GM19438 (cell line): Measurements from ENCODE around the gene LAMA4.
"Not testable (repeated sequence)": the region's sequence is repeated elsewhere in the genome, so short reads cannot be mapped to it uniquely, and the experiment has no call there.

Experiments
- ATAC-seq: cut with Tn5 transposase; IDR thresholded peaks from one replicate; pipeline ENCODE4 v1.9.1; 2021; ENCODE audit warnings: low read depth; ENCODE audit not compliant: unreplicated experiment

LAMA4 gene

DNA sequence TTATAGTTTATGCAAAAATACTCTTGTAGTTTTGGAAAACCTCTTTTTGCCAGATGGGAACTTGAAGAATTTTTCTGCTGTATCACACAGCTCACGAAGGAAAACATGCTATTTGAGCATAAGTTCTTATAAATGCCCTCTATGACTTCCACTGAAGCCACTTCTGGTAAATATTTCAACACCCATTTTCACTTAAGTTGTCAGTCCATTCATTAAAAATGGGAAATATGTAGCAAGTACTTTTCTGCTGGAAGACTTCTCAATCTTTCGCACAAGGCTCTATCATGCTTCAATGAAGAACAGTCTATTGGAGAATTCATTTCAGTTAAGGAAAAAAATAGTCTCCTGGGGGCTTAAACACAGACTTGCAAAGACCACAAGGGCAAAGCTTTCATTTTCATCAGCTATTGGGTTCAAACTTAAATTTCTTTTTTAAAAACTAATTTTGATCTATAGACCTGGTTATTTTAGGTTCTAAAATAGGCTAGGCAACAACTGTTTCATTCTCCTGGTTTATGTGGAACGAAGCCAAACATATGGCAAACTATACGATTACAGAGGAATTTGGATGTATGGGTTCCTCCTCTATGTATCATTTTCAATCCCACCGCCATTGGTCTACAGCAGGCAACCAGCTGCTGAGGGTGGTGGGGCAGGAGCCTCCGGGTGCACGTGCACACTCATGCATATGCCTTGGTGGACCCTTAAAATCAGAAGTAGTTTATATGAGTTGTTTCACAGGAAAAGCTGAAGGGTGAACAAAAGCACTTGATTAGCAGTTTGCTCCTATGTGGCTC is 38.7 kb downstream of the LAMA4 start:
- ATAC-seq: no peak

DNA sequence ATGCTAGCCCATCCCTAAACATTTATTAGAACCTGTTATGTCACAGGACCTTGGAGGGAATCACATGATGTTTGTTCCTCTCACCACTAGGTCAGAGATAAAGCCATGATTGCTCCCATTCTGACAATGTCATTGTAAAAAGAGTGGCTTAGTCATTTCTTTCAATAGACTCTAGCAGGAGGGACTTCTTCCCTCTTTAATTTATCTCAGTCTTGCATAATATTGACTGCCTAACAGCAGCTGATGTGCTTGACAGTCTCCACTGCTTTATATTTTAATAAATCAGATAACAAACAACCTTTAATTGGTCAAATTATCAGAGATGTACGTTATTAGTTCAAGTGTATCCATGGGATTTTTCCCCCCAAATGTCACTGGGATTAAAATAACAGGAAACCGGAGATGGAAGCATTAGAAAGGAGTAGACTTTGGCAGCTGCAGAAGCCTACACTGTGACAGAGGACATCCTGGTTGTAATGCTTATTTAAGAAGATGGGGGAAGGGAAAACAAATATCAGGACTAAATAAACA is 39.6 kb downstream of the LAMA4 start:
- ATAC-seq: no peak

DNA sequence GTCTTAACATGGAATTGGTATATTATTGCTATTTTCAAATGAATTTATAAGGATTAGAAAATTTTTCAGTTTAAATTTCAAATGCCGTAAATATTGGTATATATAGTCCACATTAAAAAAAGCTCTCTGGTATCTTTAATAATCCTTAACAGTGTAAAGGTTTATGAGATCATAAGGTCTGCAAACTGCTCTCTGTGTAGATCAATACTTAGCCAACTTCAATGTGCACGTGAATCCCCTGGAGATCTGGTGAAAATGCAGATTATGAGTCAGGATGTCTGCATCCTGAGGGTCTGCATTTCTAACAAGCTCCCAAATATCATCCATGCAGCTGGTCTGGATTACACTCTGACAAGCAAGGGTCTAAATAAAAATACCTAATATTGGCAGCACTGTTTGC is 43.5 kb downstream of the LAMA4 start:
- ATAC-seq: no peak

DNA sequence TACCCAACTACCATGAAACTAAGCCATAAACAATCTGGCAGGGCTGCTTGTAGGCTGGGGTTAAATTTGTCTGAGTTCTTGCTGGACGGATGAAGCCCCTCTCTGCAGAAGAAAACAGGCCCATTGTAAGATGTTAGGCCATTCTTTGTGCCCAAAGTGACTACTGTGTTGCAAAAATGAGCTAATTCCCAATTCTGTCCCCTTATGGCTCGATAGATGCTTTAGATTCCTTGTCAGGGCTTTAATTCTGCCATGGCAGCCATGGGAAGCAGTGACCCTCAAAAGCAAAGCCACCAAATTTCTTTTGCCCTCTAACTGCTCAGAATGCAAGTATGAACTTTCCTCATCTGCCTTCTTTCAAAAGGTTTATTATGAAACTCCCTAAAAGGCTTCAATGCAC is 45.2 kb downstream of the LAMA4 start:
- no peak for ATAC-seq

DNA sequence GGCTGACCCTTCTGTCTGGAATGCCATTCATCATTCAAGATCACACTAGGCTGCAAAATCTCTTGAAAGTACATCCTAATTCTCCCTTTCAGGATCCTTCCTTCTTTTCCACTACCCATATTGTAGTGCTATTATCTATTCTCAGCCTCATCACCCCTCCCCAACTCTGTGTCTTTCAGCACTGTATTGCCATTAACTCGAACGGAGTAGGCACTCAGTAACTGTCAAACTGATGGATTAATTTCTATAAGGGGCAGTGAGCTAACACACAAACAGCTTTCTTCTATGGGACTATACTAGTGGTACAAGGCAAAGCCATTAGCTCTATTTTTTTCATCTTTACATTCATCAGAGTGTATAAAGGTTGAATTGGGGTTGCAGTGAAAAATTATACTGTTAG is 46.6 kb downstream of the LAMA4 start:
- ATAC-seq: no peak

DNA sequence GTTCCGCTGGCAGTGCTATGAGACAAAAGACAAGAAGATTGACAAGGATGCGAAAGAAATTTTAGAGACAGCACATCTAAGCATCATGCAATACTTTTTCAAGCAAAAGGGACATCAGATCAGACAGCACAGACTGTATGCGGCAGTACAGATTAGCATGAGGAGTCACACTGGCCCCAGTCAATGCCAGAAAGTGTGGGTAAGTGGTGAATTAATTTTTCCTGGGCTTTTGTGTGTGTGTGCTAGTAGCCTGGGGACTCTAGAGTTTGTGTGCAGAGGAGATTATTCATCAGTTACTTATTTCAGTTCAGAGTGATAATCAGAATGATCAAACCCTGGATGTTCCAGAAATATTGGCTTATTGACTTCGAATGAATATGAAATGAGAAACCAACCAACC is 47.2 kb downstream of the LAMA4 start:
- ATAC-seq: no peak

DNA sequence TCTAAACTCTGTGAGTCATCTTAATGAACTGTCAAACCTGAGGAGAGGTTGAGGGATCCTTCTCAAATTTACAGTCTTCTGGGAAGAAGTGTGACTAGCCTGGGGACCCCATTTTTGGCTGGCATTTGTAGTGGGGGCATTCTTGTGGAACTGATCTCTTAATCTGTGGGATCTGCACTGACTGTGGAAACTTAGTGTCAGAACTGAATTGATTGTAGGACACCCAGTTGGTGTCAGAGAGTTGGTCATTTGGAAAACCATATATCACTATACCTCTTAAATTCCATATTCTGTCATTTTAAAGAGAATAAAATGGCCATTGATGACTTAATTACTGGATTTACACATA is 48.3 kb downstream of the LAMA4 start:
- ATAC-seq: no peak

DNA sequence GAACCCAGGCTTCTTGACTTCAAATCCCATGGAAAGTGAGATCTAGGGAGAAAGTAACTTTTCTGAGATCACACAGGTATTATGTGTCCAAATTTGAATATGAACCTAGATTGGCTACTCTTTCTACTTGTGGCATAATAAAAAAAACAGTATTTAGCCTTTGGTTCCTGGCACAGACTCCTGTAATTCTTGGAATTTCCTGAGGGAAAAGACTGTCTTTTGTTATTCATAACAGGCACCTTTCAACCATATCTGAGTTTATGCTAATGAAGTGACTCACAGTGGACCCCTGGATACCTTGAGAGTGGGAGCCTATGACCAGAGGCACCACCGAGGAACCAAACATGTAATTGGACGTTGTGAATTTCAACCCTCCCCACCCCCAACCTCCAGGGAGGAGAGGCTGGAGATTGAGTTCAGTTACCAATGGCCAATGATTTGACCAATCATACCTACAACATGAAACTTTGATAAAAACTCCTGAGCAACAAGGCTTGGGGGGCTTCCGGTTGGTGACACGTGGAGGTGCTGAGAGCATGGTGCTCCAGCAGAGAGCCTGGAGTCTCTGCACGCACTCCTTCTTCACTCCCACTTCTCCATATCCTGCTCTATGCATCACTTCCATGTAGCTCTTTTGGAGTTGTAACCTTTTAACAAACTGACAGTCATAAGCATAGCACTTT is 48.8 kb downstream of the LAMA4 start:
- no peak for ATAC-seq

DNA sequence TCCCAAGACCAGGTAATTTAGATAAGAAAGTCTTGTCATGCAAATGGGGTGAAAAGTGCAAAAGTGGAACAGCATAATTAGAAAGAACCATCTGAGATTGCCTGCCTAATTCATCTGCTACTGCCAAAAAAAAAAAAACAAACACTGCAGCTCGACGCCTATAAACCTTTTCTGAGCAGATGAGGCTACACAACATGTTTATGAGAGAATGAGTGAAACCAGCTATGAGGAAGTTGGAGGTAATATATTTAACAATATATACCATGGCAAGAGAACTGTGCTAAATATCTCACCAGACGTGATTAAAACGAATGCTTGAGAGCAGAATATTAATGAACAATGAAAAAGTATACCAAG is 50.0 kb downstream of the LAMA4 start:
- ATAC-seq: no peak

DNA sequence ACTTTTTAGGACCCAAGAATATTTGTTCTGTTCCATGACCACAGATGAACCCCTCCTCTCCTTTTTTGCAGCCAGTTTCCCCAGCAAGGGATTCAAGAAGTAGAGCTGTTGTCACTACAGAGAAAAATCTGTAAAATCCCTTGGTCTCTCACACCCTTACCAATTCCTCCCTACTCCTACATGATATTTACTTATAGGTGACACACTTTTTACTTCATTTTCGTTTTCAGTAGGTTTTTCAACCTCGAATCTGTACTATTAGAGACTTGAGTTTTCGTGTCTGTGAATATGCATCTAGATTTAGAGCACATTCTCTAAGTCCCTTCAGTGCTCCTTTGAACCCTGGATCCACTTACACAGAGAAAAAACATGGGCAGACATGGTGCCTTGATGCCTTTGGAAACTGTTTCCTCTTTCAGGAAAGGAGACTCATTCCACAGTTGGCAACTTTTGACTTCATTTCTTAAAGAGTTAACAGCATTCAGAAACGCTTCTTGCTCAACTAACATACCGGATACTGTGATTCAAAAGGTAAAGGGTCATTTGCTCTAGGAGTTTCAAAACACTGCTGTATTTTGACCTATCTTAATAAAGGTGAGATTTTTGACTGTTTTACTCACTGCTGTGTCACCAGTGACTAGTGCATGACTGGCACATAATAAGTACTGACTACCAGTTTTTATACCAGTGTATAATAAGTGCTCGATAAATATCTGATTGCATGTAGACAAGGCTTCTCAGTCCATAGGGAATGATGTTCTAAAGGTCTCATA is 50.6 kb downstream of the LAMA4 start:
- no peak for ATAC-seq

DNA sequence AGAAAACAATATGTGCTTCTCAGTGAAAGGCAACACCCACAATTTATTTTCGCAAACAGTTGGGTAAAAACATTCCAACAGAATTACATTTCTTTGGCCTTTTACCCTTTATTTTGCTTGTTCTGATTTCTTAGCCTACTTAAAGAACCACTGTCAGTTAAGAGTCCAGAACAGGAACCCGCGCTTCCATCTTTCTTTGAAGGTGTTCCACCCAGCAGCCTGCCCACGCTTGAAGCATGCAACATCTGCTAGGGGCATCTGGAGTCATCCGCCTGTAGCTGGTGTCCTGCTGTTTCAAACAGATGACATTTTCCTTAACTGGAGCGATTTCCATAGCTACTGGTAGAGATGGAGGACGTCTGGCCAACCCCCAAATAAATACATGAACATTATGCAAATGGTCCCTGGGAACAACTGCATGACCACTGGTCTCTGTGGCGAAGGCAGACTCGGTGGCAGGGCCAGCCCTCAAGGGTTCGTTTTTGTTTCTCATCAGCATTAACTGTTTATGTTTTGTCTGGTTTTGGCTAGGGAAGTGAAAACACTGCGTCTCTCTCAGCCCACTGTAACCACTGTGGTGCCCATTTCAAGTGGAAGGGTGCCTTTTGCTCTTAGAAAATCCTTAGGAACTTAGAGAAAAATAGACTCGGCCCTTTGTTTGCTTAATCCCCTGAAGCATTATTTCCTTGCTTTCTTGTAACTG is 51.6 kb downstream of the LAMA4 start:
- ATAC-seq: peak; percentile 64

DNA sequence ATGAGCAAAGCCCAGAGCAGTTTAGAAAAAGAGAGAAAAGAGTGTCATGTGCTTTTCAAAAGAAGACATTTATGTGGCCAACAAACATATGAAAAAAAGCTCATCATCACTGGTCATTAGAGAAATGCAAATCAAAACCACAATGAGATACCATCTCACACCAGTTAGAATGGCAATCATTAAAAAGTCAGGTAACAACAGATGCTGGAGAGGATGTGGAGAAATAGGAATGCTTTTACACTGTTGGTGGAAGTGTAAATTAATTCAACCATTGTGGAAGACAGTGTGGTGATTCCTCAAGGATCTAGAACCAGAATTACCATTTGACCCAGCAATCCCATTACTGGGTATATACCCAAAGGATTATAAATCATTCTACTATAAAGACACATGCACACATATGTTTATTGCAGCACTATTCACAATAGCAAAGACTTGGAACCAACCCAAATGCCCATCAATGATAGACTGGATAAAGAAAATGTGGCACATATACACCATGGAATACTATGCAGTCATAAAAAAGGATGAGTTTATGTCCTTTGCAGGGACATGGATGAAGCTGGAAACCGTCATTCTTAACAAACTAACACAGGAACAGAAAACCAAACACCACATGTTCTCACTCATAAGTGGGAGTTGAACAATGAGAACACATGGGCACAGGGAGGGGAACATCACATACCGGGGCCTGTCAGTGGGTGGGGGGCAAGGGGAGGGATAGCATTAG is 54.0 kb downstream of the LAMA4 start:
- ATAC-seq: not testable (repeated sequence)

DNA sequence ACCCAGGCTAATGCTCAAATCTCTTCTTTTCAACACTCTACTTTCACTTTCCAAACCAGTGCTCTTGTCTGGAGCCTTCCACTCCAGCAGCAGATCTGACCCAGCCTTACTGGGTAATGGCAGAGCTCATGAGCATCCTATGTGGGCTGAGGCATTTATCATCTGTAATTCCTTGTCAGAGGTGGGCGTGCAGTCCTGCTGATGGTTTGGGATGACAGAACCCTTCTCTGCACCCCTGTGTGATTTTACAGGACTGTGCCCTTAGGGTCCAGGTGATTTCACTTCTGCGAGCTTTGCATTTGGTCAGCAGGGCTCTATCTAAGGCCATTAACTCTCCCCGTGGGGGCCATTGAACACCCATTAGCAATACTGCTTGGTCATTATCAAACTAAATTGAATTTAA is 55.4 kb downstream of the LAMA4 start:
- no peak for ATAC-seq

DNA sequence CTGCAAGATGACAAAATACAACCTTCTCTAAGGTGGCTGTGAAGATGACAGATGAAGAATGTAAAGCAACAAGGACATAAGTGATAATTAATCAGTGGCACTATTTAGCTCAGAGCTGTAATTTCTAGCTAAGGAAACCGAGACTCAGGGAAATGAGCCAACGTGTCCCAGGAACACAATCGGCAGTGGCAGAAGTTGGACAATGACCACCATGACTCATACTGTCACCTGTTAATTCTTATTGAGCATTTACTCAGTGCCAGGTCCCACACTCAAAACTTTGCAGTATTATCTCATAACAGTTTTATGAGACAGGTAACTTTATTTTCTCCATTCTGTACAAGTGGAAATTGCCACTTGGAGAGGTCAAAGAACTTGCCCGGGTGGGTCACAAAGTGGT is 55.8 kb downstream of the LAMA4 start:
- no peak for ATAC-seq

DNA sequence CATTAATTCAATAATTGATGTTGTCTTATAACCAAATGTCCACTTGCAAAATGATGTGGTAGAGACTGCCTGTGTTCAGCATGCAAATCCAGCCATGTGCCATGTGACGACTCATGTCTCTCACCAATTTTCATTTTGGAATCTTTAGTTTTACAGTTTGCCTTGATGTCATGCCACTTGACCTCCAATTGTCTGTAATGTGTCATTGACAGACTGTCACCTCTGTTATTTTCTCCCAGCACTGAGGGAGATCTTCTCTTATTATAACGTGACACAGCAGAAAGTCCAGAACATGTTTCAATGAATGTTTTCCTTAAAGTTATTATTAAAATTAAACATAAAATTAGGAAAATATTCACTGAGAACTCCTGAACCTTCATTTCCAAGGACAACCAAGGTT is 56.7 kb downstream of the LAMA4 start:
- no peak for ATAC-seq

DNA sequence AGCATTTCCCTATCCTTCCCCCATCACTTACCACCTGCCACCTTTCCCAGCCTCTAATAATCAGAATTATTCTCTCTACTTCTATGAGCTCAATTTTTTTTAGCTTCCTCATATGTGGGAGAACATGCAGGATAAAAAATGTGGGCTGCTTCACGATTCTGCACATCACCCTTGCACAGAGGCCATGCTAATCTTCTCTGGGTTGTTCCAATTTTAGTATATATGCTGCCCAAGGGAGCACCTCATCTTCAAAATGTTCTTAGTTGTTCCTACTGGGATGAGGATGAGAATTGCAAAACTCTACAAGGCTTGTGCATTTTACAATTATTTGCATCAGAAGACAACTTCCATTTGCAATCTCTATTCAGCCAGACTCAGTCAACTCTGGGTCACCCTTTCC is 58.1 kb downstream of the LAMA4 start:
- no peak for ATAC-seq

DNA sequence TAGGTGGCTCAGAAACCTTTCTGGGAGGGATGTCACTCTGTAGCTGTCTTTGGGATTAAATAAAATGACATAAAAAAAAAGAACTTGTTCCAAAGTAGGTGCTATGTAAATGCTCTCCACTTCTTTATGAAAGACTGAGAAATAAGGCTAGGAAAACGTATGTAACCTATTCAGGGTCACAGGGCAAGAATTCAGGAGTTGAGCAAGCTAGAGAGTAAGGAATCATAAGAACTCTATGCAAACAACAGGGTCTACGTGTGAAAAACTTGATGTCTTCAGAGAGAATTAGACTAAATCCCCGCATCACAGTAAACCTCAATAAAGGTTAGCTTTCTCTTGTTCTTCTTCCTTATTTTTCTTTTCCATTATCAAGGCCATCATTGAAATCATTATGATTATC is 59.2 kb downstream of the LAMA4 start:
- no peak for ATAC-seq

DNA sequence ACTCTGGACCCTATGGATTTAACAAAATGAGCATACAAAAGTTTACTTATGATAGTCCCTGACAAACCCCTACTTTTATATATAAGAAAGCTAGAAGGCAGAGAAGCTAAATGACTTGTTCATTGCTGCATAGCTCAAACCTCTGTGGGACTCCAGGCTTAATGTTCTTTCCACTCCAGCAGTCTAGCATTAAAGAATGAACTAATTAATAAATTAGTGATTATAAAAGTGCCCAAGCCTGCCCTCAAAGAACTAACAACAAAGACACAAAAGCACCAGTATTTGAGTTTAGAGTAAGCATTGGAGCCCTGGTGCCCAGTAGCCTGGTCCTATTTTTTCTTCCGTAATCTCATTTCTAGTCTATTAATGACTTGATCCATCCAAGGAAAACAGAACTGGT is 59.9 kb downstream of the LAMA4 start:
- no peak for ATAC-seq

DNA sequence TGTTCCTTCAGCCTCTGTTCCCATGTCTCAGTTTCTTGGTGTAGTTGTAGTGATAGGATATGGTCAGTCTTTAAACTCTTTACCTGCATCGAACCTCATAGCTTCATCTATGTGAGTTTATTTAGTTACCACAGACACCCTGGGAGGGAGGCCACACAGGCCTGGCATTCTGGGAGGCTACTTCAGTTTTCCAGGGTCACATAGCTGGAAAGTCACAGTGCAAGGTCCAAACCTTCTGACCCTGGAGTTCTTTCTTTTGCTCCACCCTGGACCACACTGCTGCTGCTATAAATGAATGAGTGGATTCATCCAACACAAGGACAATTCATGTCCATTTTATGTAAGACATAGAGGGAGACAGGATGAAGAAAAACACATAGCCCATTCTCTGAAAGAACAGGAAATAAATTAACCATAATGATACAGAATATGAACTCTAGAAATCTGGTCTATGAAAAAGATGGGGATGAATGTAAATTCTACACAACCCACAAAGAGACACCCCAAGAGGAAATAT is 60.8 kb downstream of the LAMA4 start:
- ATAC-seq: no peak

DNA sequence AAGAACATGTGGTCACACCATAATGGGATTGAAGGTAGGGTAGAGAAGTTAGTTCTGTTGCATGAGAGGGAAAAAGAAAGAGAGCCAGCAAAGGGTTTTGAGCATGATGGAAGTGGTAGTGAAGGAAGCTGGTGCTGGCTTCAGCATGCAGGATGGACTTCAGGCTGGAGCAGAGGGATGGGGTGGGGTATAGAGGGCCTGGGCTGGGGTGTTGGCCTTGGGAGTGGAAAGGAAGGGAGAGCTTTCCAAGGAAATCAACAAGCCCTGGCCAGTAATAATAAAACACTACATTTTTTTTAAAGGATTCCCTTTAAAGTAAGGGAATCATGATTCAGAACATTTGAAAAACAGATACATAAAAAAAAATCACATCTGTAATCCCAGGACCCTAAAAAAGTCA is 61.2 kb downstream of the LAMA4 start:
- ATAC-seq: no peak
